NCI-H1092 (cell line): ENCODE results near the gene LPGAT1.

Experiments
- DNase-seq: peaks from one replicate; lab custom pipeline; 2025; lab: John Stamatoyannopoulos, UW

The LPGAT1 gene

DNA sequence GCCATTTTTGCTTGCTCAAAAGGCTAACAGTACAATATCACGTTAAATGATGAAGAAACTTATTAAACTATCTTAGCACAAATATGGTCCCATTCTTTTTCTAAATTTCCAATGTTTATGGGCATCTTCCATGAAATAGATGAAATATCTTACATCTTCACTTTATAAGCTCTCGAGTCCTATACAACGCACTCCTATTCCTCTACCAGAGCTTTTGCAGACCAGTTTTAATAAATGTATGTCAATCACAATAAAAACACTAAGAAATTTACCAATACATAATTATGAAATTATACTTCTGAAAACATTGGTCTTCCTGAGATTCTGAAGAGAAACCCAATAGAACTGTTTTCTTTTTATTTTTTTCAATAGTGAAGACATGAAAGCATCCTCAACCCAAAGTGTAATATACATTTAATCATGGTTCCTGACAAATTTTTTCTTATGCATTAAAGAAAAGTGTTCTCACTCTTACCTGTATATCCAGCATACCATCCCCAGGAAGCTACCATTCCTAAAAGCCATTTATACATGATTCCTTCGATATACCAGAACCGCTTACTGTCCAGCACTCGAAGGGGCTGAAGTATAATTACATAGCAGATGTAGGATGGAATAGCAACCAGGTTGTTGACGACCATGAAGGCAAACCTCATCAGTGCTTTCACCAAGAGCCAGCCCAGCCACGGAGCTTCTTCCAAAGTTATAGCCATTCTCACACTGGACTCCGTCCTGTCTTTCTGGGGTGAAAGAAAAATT lies 1.8 kb downstream of the LPGAT1 start:
- DNase-seq = no peak

DNA sequence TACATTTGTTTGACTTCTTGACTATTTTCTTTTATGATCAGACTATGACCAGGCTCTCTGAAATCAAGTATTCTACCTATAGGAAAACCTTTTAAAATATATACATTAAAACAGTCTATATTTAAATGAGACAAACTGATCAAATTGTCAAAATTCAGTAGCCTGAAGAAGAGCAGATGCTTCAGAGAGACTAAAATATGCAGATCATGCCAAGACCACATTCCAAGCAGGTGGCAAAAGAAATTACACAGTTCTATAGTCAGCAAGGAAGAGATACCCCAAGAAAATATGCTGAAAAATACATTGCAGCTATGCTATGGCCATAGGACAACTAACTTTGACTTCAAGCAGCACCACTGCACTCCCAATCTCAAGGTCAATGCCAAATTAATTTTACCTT lies 3.5 kb downstream of the LPGAT1 start:
- no peak for DNase-seq

DNA sequence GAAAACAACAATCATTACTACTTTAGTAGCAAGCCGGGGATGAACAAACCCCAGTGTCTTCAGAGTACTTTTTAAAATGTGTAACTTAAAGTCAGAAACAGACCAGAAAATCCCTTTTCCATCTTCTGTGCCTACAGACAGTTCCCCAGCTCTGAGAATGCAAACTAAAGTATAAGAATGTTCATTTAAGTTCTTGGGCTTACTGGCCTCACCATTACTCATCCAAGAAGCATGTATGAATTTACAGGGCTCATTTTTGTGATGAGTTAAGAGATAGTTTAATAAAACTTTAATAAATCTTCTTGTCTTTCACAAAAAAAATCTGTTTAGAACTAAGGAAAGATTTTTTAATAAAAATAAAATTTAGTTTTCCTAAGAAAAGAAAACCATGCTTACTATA lies 4.6 kb downstream of the LPGAT1 start:
- no peak for DNase-seq

DNA sequence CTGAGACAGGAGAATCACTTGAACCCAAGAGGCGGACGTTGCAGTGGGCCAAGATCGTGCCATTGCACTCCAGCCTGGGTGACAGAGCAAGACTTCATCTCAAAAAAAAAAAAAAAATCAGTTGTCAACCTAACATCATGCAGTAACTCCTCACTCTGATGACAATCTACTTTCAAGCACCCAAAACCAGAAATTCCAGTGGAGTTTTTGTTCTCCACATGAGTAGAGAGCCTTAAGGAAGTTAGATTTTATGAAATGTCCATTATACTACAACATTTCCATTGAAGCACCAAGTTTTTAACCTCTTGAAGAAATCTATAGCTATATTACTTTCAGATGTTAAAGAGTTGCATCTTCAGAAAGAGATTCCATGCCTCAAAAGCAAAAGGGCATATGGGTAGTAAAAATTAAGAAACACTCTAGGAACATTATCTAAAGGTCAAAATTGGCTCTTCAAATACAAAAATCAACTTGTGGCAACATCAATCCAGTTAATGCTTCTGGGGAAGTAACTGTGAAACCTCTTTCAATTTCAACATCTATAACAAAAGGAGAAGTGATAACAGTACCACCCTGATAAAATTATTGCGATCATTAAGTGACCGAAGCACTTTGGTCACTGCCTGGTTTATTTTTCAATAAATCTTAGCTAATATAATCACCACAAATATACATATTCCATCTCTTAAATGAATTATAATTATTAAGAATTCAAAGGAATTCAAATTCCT lies 7.7 kb downstream of the LPGAT1 start:
- DNase-seq = no peak

DNA sequence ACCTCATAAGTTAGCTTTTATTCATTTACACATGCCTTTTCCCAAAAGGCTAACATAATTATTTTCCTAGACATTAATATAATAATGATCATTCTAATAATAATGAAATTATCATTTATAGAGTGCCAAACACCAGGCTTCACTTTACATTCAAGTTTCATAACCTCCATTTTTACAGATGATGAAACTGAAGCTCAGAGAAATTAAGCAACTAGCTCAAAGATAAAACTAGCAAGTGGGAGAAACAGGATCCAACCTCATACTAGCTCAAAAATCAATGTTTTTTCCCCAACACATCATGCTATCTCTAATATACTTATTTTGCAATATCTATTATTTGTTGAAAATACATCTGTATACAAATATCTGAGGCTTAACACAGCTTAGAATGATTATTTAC lies 14.0 kb downstream of the LPGAT1 start:
- DNase-seq = no peak

DNA sequence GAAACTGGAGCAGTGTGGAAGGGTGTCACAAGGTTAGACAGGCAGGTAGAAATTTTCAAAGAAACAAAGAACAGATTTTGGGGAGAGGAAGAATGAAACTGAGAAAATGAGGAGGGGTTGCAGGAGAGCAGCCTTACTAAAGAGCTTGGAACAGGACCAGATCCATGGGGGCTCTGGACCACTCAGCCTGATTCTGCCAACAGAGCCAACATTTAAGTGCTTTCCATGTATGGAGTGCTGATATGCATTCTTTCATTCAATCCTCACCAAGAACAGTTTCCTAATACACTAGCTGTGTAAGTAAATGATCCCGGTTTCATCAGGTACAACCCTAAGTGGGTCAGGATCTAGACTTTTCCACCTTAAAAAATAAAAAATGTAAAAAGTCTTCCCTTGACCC lies 16.2 kb downstream of the LPGAT1 start:
- no peak for DNase-seq

DNA sequence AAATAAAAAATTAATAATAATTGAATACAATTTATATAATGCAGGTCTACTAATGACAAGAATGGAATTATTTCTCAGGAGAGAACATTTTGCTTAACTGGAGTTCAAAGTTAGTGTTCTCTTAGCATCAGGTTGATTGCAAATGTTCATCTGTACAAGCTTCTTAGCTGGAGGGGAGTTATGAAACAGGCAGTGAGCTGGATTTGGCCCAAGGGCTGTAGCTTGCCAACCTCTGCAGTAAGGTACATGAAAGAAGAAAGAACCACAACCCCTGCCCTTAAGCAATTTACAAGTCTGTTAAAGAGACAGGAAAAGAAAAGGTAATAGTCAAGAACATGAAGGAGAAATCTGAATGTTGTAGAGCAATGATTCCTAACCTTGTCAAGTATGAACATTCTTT lies 17.0 kb downstream of the LPGAT1 start:
- no peak for DNase-seq

DNA sequence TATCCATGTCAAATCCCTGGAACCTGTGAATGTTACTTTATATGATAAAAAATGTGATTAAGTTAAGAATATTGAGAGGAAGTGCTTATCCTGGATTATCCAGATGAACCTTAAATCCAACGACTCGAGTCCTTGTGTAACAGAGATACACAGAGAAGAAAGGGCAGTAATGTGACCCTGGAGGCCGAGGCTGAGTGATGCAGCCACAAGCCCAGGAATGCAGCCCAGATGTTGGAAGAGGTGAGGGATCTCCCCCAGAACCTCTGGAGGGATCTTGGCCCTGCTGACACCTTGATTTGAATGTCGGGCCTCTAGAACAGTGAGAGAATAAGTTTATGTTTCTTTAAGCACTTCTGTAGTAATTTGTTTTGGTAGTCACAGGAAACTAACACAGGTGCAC lies 18.0 kb downstream of the LPGAT1 start:
- DNase-seq = no peak

DNA sequence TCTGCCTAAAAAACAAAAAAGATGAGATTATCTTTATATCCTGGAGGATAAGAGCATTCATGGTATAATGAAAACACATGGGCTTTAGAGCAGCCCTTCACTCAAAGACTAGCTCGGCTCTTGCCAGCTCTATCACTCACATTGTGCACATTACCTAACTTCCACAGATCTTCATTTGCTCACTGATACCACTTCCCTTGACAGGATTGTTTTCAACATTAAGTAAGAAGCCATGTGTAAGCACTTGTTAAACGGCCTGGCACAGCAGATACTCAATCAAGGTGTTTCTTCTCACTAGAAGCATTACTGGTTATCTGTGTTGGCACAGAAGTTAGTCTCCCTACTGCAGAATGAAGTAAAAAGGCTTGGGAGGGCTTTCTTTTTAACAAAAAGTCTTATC lies 18.7 kb downstream of the LPGAT1 start:
- no peak for DNase-seq

DNA sequence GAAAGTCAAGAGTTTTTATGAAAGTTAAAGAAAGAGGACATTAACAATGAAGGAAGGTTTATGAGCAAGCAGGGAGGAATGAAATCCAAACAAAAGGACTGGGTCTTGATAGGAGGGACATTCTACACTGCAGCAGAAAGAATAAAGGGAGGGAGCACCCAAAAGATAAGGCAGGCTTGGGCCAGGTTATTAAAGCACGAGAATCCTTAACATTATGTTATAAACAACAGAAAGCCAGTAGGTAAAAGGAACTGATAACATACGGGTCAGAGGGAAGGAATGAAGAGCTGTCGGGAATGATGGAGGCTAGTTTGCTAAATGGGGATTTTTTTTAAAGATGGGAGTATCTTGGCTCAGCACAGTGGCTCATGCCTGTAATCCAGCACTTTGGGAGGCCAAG lies 19.4 kb downstream of the LPGAT1 start:
- no peak for DNase-seq

DNA sequence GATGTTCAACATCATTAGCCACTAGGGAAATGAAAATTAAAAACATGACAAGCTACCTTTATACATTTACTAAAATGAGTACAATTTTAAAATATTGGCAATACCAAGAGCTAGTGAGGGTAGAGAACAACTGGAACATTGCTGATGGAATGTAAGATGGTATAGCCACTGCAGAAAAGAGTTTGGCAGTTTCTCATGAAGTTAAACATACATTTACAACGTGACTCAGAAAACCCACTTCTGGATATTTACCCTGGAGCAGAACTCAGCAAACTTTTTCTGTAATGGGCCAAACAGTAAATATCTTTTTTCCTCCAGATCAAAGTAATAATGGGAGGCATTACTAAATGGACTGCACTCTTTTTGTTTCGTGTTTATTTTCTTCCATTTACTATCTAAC lies 22.1 kb downstream of the LPGAT1 start:
- DNase-seq = no peak

DNA sequence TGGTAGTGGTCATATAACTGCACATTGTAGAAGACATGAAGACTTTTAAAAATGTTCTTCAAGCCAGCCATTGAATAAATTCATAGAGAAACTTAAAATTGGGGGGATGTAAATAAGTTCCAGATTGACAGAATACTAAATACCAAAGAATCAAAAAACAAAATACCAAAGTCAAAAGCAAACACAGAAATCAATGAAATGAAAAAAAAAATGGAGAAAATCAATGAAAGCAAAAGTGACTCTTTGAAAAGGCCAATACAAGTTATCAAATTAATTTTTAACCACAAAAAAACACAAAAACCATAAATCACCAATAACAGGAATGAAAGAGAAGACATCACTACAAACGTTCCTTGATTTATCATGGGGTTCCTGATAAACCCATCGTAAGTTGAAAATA lies 25.6 kb downstream of the LPGAT1 start:
- no peak for DNase-seq

DNA sequence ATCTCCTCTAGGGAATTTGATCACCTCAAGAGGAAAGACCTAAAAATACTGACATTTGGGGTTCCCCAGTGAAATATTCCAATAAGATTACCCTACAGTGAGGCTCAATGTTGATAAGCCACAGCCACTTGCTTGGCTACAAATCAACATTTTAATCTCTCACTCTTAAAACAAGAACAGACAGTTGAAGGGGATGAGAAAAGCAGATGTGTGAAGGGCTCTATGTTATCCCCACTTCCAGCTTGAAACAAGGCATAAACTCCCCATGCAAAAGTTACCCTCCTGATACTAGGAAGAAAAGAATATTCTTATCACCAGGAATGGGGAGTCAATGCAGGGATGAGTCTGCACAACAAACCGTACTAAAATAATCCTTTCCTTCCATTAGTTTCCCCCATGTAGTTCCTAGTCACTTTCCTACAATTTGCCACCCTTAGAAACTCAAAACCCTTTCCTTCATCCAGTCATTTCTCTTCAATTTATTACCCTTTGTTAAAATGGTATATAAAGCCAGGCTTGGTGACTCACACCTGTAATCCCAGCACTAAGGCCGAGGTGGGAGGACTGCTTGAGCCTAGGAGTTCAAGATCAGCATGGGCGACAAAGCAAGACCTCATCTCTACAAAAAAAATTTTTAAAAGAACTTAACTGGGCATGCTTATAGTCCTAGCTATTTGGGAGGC lies 29.5 kb downstream of the LPGAT1 start:
- no peak for DNase-seq

DNA sequence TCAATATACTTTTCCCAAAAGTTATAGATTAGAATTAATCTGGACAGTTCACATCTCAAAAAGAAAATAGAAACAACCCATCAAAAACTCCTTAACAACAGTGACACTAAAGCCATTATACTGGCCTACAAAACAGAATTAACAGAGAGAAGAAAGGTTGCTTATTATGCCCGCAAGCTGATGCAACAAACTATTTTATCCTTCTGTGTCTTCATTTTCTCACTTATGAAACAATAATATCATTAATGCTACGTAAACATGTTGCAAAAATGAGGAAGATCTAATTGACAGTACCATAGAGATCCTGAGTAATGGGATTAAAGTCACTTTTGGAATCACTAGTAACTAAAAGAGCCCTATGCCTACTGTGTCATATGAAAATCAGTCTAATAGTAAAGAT lies 32.6 kb downstream of the LPGAT1 start:
- DNase-seq = no peak

DNA sequence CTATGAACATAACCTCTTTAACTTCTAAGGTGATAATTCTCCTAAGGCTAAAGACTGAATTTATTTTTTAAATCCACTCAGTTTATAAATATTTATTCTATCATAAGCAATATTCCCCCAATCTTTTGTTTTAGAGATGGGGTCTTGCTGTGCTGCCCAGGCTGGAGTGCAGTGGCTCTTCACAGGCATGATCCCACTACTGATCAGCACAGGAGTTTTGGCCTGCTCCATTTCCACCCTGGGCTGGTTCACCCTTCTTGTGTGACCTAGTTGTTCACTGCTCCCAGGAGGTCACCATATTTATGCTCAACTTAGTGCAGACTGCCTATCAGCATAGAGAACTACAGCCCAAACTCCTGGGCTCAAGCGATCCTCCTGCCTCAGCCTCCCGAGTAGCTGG lies 38.6 kb downstream of the LPGAT1 start:
- DNase-seq = no peak

DNA sequence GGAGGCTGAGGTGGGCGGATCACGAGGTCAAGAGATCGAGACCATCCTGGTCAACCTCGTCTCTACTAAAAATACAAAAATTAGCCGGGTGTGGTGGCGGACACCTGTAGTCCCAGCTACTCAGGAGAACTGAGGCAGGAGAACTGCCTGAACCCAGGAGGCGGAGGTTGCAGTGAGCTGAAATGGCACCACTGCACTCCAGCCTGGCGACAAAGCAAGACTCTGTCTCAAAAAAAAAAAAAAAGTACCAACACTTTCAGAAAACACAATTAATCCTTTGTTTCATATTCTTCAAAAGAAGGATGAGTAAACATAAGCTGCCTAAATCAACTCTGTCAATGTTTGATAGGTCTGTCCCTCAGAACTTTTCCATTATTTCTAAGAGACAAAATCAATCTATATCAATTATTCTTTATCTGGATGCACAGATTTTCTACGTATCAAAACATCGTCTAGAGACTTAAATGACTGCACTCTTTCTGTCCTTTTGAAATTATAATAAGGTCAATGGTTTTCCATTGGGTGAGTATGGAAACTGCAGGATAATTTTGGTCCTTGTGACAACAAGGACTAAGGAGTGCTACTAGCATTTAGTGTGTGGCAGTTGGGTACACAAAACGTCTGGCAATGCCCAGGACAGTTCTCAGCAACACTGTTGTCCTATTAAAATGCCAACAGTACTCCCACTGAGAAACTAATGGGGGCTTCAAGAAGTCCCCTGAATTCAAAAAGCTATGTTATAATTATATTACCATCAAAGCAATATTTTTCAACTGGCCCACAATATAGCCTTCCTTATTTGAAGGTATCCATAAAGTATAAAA lies 40.7 kb downstream of the LPGAT1 start:
- no peak for DNase-seq

DNA sequence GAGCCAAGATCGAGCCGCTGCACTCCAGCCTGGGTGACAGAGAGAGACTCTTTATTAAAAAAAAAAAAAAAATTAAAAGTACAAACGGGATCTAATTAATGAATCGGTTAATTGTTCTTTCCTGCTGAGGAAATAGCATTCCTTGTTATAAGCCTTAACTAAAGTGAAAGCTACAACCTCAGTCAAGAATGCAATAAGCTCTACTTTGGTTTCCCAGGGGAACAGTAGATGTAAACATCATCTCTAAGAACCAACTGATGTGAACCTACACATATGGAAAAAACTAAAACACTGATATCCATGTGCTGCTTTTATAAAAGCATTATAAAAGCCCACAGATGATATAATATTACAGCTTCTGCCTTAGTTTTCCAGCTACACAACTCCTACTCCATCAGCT lies 41.9 kb downstream of the LPGAT1 start:
- no peak for DNase-seq

DNA sequence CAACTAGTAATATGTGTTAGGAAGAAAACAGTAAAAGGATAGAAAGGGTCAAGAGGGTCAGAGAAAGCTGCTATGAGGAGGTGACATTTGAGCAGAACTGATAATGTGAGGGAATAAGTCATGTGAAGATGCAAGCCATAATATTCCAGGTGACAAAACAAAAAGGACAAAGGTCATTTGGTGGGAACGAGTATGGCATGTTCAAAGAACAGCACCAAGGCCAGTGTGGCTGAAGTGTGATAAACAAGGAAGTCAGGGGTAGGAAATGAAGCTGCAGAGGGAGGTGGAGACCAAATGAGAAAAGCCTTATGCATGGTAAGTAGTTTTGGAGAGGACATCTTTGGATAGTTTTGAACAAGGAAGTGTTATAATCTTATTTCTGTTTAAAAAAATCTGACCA lies 46.7 kb downstream of the LPGAT1 start:
- no peak for DNase-seq

DNA sequence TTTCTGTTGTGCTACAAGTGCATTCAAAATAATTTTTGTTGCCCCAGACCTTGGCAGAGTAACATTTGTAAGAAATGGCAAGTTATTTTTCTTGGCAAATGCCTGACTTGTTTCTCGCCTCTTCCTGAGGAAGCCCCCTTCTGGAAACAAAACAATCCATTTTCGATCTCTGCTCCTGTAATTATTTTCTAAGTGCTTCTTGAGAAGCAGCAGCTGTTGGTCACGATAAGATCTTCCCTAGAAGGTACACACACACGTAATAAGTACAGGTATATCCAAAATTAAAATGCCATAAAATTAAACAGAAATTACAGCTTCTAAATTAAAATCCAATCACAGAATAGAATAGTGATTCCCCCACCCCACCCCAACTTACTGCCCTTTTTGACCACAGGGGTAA lies 47.3 kb downstream of the LPGAT1 start:
- no peak for DNase-seq

DNA sequence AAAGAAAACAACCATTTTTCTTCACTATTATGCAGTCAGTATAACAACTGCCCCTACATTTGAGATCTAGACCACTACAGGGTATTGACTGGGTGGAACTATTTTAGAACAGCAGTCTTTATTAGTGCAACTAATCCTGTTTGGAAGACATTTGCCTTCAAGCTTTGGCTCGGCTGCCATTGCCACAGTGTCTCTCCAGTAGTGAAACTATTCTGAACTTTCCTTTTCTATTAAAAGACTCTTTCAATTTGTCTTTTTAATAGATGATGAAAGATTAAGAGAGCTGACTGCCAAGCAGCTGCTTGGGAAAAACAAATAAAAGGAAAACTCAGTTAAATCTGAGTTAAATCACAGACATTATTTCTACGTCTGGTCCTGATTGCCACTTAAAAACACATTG lies 49.3 kb downstream of the LPGAT1 start:
- no peak for DNase-seq

DNA sequence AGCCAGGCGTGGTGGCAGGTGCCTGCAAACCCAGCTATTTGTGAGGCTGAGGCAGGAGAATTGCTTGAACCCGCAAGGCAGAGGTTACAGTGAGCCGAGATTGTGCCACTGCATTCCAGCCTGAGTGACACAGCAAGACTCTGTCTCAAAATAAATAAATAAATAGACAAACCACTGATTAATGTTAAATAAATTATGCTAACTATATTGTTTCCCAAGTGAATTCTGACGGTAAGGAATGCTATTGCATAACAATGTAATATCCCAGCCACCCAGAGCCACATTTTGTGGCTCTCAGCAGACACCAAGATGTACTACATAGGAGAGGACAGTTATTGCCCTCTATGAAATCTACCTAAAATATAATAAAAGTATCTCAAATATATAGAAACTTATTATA lies 55.4 kb downstream of the LPGAT1 start:
- no peak for DNase-seq

DNA sequence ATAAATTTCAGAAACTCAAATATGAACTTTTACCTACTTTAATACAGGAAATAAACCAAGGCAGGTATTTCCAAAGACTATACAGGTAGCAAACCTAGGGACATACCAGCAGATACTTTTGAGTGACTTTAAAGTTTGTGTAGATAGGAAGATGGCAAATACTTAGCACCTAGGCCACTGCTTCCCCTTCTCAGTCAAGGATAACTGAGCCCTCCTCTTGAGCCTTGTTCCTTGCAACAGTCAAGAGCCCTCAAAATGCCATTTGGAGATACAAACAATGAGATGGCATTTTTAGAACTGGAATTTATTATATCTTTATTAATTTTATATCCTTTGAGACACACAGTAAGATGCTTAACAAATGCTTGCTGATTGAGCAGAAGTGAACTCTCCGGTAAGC lies 65.9 kb downstream of the LPGAT1 start:
- no peak for DNase-seq
